Measurements from ENCODE around the gene TRIM40. TPM values are rescaled to one million over a fixed set of nuclear protein-coding genes. Genes with fewer than 3 reads are reported as not detected.
A peak's percentile ranks its signal among the peaks of the same experiment; 100 is the strongest.

TRIM40 gene
- total and polyA plus RNA-seq, 2 experiments from 2014 or later, result 0.34 to 1.0 TPM

DNA sequence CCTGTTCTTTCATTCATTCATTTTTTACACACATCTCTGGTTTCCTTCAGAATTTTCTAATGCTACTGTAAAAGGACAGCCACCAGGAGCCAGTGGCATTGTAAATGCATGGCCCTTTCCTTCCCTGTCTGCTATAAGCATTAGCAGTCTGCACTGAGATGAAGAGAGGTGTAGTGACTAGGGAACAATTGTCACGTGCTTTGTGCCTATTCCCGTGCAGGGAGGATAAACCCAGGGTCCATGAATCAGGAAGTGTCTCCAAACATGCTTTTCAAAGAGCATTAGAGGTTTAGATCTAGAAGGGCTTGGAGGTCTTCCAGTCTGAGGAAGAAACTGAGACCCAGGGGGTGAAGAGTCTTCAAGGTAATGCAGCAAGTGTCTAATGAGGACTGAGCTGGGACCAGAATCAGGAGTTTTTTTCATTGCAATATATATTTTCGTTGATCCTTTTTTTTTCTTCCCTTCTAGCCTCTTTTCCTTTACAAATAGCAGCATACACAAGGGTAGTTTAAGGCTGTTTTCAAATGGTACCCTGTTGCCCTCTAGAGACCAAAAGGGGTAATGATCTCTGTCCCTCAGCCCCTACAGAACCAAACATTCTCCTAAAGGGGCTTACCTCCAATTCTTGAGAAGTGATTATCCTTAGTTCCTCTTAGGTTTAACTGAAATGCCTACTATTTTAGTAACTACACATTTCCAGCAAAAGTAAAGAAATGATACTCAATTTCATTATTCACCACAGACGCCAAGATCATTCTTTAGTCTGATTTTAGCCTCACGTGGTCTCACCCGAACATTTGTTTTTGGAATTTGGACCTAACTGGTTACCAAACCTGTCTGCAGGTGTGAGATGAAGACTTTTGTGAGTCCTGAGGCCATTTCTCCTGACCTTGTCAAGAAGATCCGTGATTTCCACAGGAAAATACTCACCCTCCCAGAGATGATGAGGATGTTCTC lies 34.0 kb downstream of the TRIM40 start:
- peak; percentile 63 for DNase-seq (ENCODE audit: low spot score)
- peaks cover 61% of the 10 kb centered on the region for H3K27me3 ChIP-seq
- 30% methylated on average over 7 of the region's 7 CpGs for WGBS (ENCODE audit: low lambda C conversion rate, missing lambda C conversion rate)

DNA sequence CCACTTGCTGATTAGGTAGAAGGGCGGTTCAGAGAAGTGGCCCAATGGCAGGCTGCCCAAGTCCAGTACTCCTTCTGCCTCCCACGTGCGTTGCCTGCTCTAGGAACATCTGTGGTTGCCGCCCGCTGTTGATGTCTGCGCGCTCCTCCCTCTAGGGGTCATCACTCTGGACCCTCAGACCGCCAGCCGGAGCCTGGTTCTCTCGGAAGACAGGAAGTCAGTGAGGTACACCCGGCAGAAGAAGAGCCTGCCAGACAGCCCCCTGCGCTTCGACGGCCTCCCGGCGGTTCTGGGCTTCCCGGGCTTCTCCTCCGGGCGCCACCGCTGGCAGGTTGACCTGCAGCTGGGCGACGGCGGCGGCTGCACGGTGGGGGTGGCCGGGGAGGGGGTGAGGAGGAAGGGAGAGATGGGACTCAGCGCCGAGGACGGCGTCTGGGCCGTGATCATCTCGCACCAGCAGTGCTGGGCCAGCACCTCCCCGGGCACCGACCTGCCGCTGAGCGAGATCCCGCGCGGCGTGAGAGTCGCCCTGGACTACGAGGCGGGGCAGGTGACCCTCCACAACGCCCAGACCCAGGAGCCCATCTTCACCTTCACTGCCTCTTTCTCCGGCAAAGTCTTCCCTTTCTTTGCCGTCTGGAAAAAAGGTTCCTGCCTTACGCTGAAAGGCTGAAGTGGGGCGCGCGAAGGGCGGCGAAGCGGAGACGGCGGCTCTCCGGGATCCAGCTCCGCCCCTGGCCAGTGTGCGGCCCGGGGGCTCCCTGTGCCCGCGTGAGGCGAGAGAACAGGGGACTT lies 35.9 kb downstream of the TRIM40 start:
- Histone ChIP-seq H3K4me2 (peak overlapping the region; percentile 73), H2AFZ (peak overlapping the region; percentile 73), H3K79me2 (no peaks in the 10 kb centered on the region), H3K36me3 (replicated peaks; ENCODE audit: insufficient read depth, low read depth) (no peaks in the 10 kb centered on the region), H3K9me3 (ENCODE audit: low read depth) (no peaks in the 10 kb centered on the region), H3K4me3 (no peak overlapping the region), H3K4me1 (ENCODE audit: insufficient read depth) (no peaks in the 10 kb centered on the region), H3K27me3 (peaks cover 75% of the 10 kb centered on the region), H4K20me1 (ENCODE audit: insufficient read depth, poor library complexity, severe bottlenecking) (no peaks in the 10 kb centered on the region), H3K27ac (no peak overlapping the region), H3K9me2 (replicated peaks; ENCODE audit: insufficient read depth) (no peaks in the 10 kb centered on the region)
- TF ChIP-seq, protein P1, sequence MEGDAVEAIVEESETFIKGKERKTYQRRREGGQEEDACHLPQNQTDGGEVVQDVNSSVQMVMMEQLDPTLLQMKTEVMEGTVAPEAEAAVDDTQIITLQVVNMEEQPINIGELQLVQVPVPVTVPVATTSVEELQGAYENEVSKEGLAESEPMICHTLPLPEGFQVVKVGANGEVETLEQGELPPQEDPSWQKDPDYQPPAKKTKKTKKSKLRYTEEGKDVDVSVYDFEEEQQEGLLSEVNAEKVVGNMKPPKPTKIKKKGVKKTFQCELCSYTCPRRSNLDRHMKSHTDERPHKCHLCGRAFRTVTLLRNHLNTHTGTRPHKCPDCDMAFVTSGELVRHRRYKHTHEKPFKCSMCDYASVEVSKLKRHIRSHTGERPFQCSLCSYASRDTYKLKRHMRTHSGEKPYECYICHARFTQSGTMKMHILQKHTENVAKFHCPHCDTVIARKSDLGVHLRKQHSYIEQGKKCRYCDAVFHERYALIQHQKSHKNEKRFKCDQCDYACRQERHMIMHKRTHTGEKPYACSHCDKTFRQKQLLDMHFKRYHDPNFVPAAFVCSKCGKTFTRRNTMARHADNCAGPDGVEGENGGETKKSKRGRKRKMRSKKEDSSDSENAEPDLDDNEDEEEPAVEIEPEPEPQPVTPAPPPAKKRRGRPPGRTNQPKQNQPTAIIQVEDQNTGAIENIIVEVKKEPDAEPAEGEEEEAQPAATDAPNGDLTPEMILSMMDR (IDR thresholded peaks at IDR 0.05; ENCODE audit: poor library complexity), result peak; percentile 12
- no peak for TF ChIP-seq EZH2phosphoT487 (IDR thresholded peaks at IDR 0.05; ENCODE audit: low read depth, severe bottlenecking, unreplicated experiment)
- WGBS (ENCODE audit: low lambda C conversion rate, missing lambda C conversion rate), result 8% methylated on average over 53 of the region's 62 CpGs
- DNase-seq (ENCODE audit: low spot score), result peak; percentile 52

More for the DNA sequence above, 34.0 kb downstream of the TRIM40 start:
- Histone ChIP-seq H3K27ac (no peak overlapping the region), H3K4me1 (ENCODE audit: insufficient read depth) (no peaks in the 10 kb centered on the region), H3K4me3 (no peak overlapping the region), H3K9me2 (replicated peaks; ENCODE audit: insufficient read depth) (no peaks in the 10 kb centered on the region), H3K36me3 (replicated peaks; ENCODE audit: insufficient read depth, low read depth) (no peaks in the 10 kb centered on the region), H2AFZ (no peak overlapping the region), H3K4me2 (no peak overlapping the region), H4K20me1 (ENCODE audit: insufficient read depth, poor library complexity, severe bottlenecking) (no peaks in the 10 kb centered on the region), H3K79me2 (no peaks in the 10 kb centered on the region), H3K9me3 (ENCODE audit: low read depth) (no peaks in the 10 kb centered on the region)
- no peak for TF ChIP-seq EZH2phosphoT487 (IDR thresholded peaks at IDR 0.05; ENCODE audit: low read depth, severe bottlenecking, unreplicated experiment)
- TF ChIP-seq, protein P1 (IDR thresholded peaks at IDR 0.05; ENCODE audit: poor library complexity), result peak; percentile 74

DNA sequence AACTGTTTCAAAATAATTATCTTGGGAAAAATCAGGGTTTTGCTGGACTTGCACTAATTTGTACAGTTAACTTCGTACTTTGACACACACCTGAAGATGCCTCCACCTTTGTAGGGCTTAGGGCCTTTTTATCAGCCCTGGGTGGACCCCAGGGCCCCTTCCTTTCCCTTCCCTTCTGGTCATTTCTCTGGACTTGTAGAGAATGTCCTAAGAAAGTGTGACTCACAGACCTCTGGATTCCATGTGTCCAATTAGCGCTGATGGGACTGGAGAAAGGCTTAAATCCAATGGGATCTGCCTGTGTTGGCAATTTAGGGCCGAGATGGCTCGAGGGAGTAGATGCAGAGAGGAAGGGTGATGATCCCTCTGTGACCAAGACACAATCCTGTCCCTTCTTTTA lies 36.7 kb downstream of the TRIM40 start:
- H4K20me1 ChIP-seq (ENCODE audit: insufficient read depth, poor library complexity, severe bottlenecking), result no peaks in the 10 kb centered on the region
- H3K9me3 ChIP-seq (ENCODE audit: low read depth), result no peaks in the 10 kb centered on the region
- H3K27me3 ChIP-seq, result peaks cover 81% of the 10 kb centered on the region
- TF ChIP-seq EZH2 (IDR thresholded peaks at IDR 0.05; ENCODE audit: borderline replicate concordance) (no peak), EZH2phosphoT487 (IDR thresholded peaks at IDR 0.05; ENCODE audit: low read depth, severe bottlenecking, unreplicated experiment) (no peak)
- TF ChIP-seq, protein P1 (IDR thresholded peaks at IDR 0.05; ENCODE audit: poor library complexity), result no peak
- H3K4me2 ChIP-seq, result peak overlapping the region; percentile 73
- no peaks in the 10 kb centered on the region for H3K79me2 ChIP-seq
- H3K27ac ChIP-seq, result no peak overlapping the region
- H3K36me3 ChIP-seq (replicated peaks; ENCODE audit: insufficient read depth, low read depth), result no peaks in the 10 kb centered on the region
- peak overlapping the region; percentile 73 for H2AFZ ChIP-seq
- DNase-seq (ENCODE audit: low spot score), result no peak
- no peaks in the 10 kb centered on the region for H3K4me1 ChIP-seq (ENCODE audit: insufficient read depth)
- no peak overlapping the region for H3K4me3 ChIP-seq
- H3K9me2 ChIP-seq (replicated peaks; ENCODE audit: insufficient read depth), result no peaks in the 10 kb centered on the region
- 83% methylated on average over 4 of the region's 4 CpGs for WGBS (ENCODE audit: low lambda C conversion rate, missing lambda C conversion rate)
